Osteoblast (primary cell): ENCODE data around the gene ZBP1. TPM values are rescaled to one million over a fixed set of nuclear protein-coding genes. Genes with fewer than 3 reads are reported as not detected.

Experiments
- DNase-seq: peaks from one replicate; pipeline ENCODE4 v3.0.0; 2011; ENCODE audit warnings: low spot score, mixed read lengths; ENCODE audit not compliant: insufficient read length; ENCODE audit errors: missing footprints
- H2AFZ ChIP-seq: 2 replicates; pipeline ENCODE4 v1.6.0; 2011; ENCODE audit warnings: mild to moderate bottlenecking, low read length
- H3K27ac ChIP-seq: 2 replicates; pipeline ENCODE4 v1.5.1; 2011; ENCODE audit warnings: mild to moderate bottlenecking, low read depth, low read length, moderate library complexity
- H3K27me3 ChIP-seq: 2 replicates; pipeline ENCODE4 v1.6.0; 2012; ENCODE audit warnings: mild to moderate bottlenecking, control low read depth, inconsistent platforms, low read length, moderate library complexity; ENCODE audit not compliant: insufficient read depth
- H3K36me3 ChIP-seq: 2 replicates; pipeline ENCODE4 v1.5.1; 2011; ENCODE audit warnings: mild to moderate bottlenecking, low read length, control low read depth, moderate library complexity; ENCODE audit not compliant: insufficient read depth
- H3K4me1 ChIP-seq: 2 replicates; pipeline ENCODE4 v1.5.1; 2011; ENCODE audit warnings: mild to moderate bottlenecking, low read length, control low read depth, moderate library complexity; ENCODE audit not compliant: insufficient read depth
- H3K4me2 ChIP-seq: 2 replicates; pipeline ENCODE4 v1.6.0; 2011; ENCODE audit warnings: mild to moderate bottlenecking, low read length; ENCODE audit not compliant: insufficient read depth
- H3K4me3 ChIP-seq: fragments of 200-600 bp; sonication (generic); 3 replicates; pipeline ENCODE4 v1.5.1; 2012; ENCODE audit warnings: mild to moderate bottlenecking, low read length, inconsistent platforms; ENCODE audit not compliant: insufficient read depth
- H3K79me2 ChIP-seq: 2 replicates; pipeline ENCODE4 v1.6.0; 2012; ENCODE audit warnings: mild to moderate bottlenecking, low read length, control low read depth, inconsistent platforms; ENCODE audit not compliant: insufficient read depth
- H3K9me3 ChIP-seq: 2 replicates; pipeline ENCODE4 v1.5.1; 2011; ENCODE audit warnings: low read depth, low read length, control low read depth
- H4K20me1 ChIP-seq: 2 replicates; pipeline ENCODE4 v1.6.0; 2012; ENCODE audit warnings: mild to moderate bottlenecking, low read length, control low read depth; ENCODE audit not compliant: insufficient read depth
- total RNA-seq: library from RNA; depleted of rRNA; stranded (reverse); fragments of >200 nt; gene quantifications from 2 replicates; pipeline ENCODE4 v1.2.3, GENCODE V29; 2012
- TF ChIP-seq, protein P1 (sequence below): IDR thresholded peaks from 2 replicates; pipeline ENCODE4 v1.5.1; 2011; ENCODE audit warnings: mild to moderate bottlenecking, low read depth, low read length, moderate library complexity; ENCODE audit errors: extremely low read depth

The ZBP1 gene
- total RNA-seq, 1 donor = not detected

DNA sequence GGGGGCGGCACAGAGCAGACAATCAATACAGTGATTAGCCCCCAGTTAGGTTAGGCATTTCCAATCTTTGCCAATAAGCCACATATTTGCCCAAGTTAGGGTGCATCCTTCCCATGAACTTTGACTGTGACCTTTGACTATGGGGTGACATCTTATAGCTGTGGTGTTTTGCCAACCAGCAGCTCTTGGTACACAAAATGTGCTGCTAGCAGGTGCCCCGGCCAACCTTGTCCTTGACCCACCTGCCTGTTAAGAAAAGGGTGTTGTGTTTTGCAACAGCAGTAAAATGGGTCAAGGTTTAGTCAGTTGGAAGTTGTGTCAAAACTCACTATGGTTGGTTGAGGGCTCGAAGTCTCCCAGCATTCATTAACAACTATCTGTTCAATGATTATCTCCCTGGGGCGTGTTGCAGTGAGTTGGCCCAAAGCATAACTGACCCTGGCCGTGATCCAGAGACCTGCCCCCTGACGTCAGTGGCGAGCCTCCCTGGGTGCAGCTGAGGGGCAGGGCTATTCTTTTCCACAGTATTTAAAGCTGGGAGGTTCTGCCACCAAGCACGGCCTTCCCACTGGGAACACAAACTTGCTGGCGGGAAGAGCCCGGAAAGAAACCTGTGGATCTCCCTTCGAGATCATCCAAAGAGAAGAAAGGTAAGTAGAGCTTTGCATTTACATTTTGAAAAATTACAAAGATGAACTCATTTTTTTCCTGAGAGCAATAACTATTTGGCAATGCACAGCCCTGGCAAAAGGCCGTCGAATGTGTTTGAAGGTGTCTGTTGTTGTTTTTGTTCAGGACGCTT lies 59.5 kb downstream of the ZBP1 start, which contains the start of gene PCK1:
PCK1 (plus strand) TSS at position 557 of the 802 bp plus-strand sequence. CDS start 302 bp downstream, outside the sequence.
- Histone ChIP-seq H3K27ac (no peak within 1 kb of the TSS), H3K36me3 (no peaks in the 10 kb centered on the region), H3K4me1 (no peaks in the 10 kb centered on the region), H3K27me3 (peaks cover 20% of the 10 kb centered on the region), H3K9me3 (no peaks in the 10 kb centered on the region), H3K4me3 (no peak within 1 kb of the TSS), H3K79me2 (no peaks in the 10 kb centered on the region), H2AFZ (no peak within 1 kb of the TSS), H4K20me1 (no peaks in the 10 kb centered on the region), H3K4me2 (no peak within 1 kb of the TSS)
- DNase-seq = peak; percentile 26
- TF ChIP-seq, protein P1, sequence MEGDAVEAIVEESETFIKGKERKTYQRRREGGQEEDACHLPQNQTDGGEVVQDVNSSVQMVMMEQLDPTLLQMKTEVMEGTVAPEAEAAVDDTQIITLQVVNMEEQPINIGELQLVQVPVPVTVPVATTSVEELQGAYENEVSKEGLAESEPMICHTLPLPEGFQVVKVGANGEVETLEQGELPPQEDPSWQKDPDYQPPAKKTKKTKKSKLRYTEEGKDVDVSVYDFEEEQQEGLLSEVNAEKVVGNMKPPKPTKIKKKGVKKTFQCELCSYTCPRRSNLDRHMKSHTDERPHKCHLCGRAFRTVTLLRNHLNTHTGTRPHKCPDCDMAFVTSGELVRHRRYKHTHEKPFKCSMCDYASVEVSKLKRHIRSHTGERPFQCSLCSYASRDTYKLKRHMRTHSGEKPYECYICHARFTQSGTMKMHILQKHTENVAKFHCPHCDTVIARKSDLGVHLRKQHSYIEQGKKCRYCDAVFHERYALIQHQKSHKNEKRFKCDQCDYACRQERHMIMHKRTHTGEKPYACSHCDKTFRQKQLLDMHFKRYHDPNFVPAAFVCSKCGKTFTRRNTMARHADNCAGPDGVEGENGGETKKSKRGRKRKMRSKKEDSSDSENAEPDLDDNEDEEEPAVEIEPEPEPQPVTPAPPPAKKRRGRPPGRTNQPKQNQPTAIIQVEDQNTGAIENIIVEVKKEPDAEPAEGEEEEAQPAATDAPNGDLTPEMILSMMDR = no peak

DNA sequence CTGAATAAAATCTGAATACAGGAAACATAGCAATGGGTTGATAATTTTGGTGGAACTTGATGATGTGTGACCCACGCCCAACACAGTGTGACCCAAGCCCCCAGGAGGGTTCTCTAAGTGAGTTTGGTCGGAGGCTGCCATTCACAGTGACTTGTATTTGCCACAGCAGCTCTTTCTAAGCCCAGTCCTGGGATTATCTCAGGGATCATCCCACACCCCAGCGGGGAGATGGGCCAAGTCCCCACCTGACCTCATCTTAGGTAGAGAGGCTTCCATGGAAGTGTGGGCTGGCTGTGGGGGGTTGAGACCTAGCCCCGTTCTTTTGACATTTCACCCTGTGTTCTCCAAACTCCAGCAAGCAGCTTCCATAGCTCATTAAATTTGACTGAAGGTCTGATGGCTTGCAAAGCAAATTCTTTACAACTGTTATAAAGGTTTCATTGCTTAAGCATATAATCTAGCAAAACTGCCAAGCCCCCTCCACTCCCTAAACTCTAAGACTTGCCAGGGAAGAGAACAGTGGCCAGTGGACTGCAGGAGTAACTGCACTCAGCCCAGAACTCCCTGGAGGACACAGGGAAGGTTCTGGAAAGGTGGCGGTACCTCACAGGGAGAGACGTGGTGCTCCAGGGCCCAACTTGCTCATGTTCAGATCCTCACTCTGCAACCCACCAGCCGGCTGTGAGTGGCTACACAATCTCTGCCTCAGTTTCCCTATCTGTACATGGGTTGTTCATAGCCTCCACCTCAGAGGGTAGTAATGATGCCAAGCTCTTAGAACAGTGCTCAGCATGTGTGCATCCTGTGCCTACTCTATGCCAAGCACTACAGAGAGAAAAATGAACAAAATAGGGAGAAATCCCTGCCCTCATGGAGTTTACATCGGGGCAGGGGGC lies 60.3 kb downstream of the ZBP1 start:
- TF ChIP-seq, protein P1 = no peak
- Histone ChIP-seq H3K27me3 (peaks cover 28% of the 10 kb centered on the region), H3K36me3 (no peaks in the 10 kb centered on the region), H3K27ac (no peak overlapping the region), H4K20me1 (no peaks in the 10 kb centered on the region), H3K9me3 (no peaks in the 10 kb centered on the region), H3K79me2 (no peaks in the 10 kb centered on the region), H3K4me2 (no peak overlapping the region), H2AFZ (no peak overlapping the region), H3K4me3 (no peak overlapping the region), H3K4me1 (no peaks in the 10 kb centered on the region)
- peak; percentile 30 for DNase-seq

- no peaks in the 10 kb centered on the region for H3K4me1 ChIP-seq
- no peaks in the 10 kb centered on the region for H3K79me2 ChIP-seq
- H3K27ac ChIP-seq = no peak overlapping the region
- no peaks in the 10 kb centered on the region for H4K20me1 ChIP-seq
- TF ChIP-seq, protein P1 = no peak
- no peak overlapping the region for H3K4me3 ChIP-seq
- DNase-seq = no peak
- no peak overlapping the region for H3K4me2 ChIP-seq
- H3K27me3 ChIP-seq = peaks cover 33% of the 10 kb centered on the region
- H2AFZ ChIP-seq = no peak overlapping the region
- no peaks in the 10 kb centered on the region for H3K36me3 ChIP-seq
- H3K9me3 ChIP-seq = no peaks in the 10 kb centered on the region
Measured at GRCh38 chr20:57559289-57559634, 61.0 kb downstream of the ZBP1 start.
